Body of pancreas (tissue), 4 donors: ENCODE data around the gene NUPR1. TPM values are rescaled to one million over a fixed set of nuclear protein-coding genes. Genes with fewer than 3 reads are reported as not detected.

Experiments
- ATAC-seq: fragments of 150-250 bp; one replicate; pipeline ENCODE4 v1.9.1; 2016
- DNase-seq, 4 donors: peaks; one replicate each; pipeline ENCODE4 v3.0.0-alpha.2; 2019
- H3K27ac ChIP-seq, 4 donors: fragments of 200-600 bp; sonication (generic); 1 replicate in 3 of 4; 2 replicates in 1 of 4; pipeline versions ENCODE4 v1.5.1 to v1.6.1; 2016 to 2019; ENCODE audit warnings: mild to moderate bottlenecking in 1 of 4, mixed read lengths in 1 of 4, moderate library complexity in 1 of 4
- H3K27me3 ChIP-seq, 2 donors: fragments of 200-600 bp; sonication (generic); one replicate each; pipeline ENCODE4 v1.6.0; 2016; ENCODE audit warnings: mild to moderate bottlenecking in 1 of 2
- H3K36me3 ChIP-seq, 2 donors: fragments of 200-600 bp; sonication (generic); replicated peaks in 1 of 2; 2 replicates each; pipeline ENCODE4 v1.5.1; 2016; ENCODE audit warnings: low read depth in 2 of 2; ENCODE audit not compliant: insufficient read depth in 1 of 2
- H3K4me1 ChIP-seq: fragments of 200-600 bp; sonication (generic); one replicate; pipeline ENCODE4 v1.6.0; 2016
- H3K4me3 ChIP-seq, 2 donors: fragments of 200-600 bp; sonication (generic); 1 replicate in 1 of 2; 2 replicates in 1 of 2; pipeline ENCODE4 v1.5.1; 2016 to 2019
- H3K9me3 ChIP-seq, 3 donors: fragments of 200-600 bp; sonication (generic); 1 replicate in 2 of 3; 2 replicates in 1 of 3; pipeline ENCODE4 v1.5.1; 2016
- POLR2A ChIP-seq, 3 donors: fragments of 450-650 bp; IDR thresholded peaks; one replicate each; pipeline ENCODE4 v1.6.1; 2016; ENCODE audit warnings: antibody characterized with exemption in 3 of 3, mild to moderate bottlenecking in 2 of 3
- WGBS, 2 donors: methylation state at CpG; one replicate each; pipeline ENCODE4 v1.1.5; 2017; 5-methylcytosine and 5-hydroxymethylcytosine counted together
- intact Hi-C: fragments of 100-400 bp; cut with DNase I; formaldehyde crosslinking; loops from one replicate; pipeline ENCODE4 v1.15.1; 2023
- total RNA-seq, 2 donors: library from RNA; depleted of rRNA; stranded (reverse); fragments of >200 nt; gene quantifications; one replicate each; pipeline ENCODE4 v1.1.0, GENCODE V29; 2016
- TF ChIP-seq, protein P1 (sequence below), 7 experiments: fragments of 450-650 bp in 4 of 7; fragments of 200-600 bp in 3 of 7; sonication (generic) in 3 of 7; IDR thresholded peaks; one replicate each; pipeline ENCODE4 v1.5.1; 2016 to 2019; ENCODE audit warnings: antibody characterized with exemption in 7 of 7

The NUPR1 gene
- total RNA-seq, 2 donors from 2014 or later = 32.0 to 92.4 TPM

GRCh38 chr16:28563218-28563617 lies 24.4 kb upstream of the NUPR1 start:
- intact Hi-C loops = no loop called here
- Histone ChIP-seq H3K27ac (no peak overlapping the region), H3K36me3 (no peaks in the 10 kb centered on the region), H3K4me1 (peaks cover 10% of the 10 kb centered on the region), H3K9me3 (no peaks in the 10 kb centered on the region), H3K27me3 (no peaks in the 10 kb centered on the region), H3K4me3 (no peak overlapping the region)
- ATAC-seq (no peak), DNase-seq (no peak)
- TF ChIP-seq, protein P1, sequence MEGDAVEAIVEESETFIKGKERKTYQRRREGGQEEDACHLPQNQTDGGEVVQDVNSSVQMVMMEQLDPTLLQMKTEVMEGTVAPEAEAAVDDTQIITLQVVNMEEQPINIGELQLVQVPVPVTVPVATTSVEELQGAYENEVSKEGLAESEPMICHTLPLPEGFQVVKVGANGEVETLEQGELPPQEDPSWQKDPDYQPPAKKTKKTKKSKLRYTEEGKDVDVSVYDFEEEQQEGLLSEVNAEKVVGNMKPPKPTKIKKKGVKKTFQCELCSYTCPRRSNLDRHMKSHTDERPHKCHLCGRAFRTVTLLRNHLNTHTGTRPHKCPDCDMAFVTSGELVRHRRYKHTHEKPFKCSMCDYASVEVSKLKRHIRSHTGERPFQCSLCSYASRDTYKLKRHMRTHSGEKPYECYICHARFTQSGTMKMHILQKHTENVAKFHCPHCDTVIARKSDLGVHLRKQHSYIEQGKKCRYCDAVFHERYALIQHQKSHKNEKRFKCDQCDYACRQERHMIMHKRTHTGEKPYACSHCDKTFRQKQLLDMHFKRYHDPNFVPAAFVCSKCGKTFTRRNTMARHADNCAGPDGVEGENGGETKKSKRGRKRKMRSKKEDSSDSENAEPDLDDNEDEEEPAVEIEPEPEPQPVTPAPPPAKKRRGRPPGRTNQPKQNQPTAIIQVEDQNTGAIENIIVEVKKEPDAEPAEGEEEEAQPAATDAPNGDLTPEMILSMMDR (IDR thresholded peaks at IDR 0.05) = no peak
- TF ChIP-seq POLR2A (IDR thresholded peaks at IDR 0.05) = no peak
- WGBS, 2 donors = 85 to 90% methylated on average over 6 of the region's 6 CpGs

GRCh38 chr16:28562199-28562598 lies 23.4 kb upstream of the NUPR1 start:
- no peak for ATAC-seq
- no peaks in the 10 kb centered on the region for H3K9me3 ChIP-seq
- no peak for DNase-seq
- no peaks in the 10 kb centered on the region for H3K36me3 ChIP-seq
- TF ChIP-seq, protein P1 (IDR thresholded peaks at IDR 0.05) = no peak
- no peak for TF ChIP-seq POLR2A (IDR thresholded peaks at IDR 0.05)
- WGBS, 2 donors = 94 to 100% methylated on average over 4 of the region's 4 CpGs
- no peak overlapping the region for H3K27ac ChIP-seq
- H3K27me3 ChIP-seq = no peaks in the 10 kb centered on the region
- peaks cover 10% of the 10 kb centered on the region for H3K4me1 ChIP-seq
- intact Hi-C loops = no loop called here
- H3K4me3 ChIP-seq = no peak overlapping the region

- H3K27ac ChIP-seq = no peak overlapping the region
- WGBS, 2 donors = 58 to 66% methylated on average over 7 of the region's 7 CpGs
- no peak overlapping the region for H3K4me3 ChIP-seq
- no peaks in the 10 kb centered on the region for H3K36me3 ChIP-seq
- H3K27me3 ChIP-seq = no peaks in the 10 kb centered on the region
- no peaks in the 10 kb centered on the region for H3K9me3 ChIP-seq
- TF ChIP-seq, protein P1 (IDR thresholded peaks at IDR 0.05) = no peak
- TF ChIP-seq POLR2A (IDR thresholded peaks at IDR 0.05) = no peak
- H3K4me1 ChIP-seq = peaks cover 10% of the 10 kb centered on the region
- ATAC-seq (no peak), DNase-seq (no peak)
- intact Hi-C loops = no loop called here
Observed at GRCh38 chr16:28561557-28562187, 22.9 kb upstream of the NUPR1 start.

DNA sequence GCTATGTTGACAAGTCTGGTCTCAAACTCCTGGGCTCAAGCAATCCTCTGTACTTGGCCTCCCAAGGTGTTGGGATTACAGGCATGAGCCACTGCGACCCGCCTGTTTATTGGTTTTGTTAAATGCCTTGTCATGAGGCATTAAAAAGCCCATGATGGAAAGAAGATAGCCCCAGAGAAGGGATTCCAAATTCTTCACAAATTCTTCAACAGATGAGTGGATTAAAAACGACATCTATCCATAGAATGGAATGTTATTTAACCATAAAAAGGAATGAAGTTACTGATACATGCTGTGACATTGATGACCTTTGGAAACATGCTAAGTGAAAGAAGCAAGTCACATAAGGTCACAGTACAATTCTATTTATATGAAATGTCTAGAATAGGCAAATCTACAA lies 19.7 kb upstream of the NUPR1 start:
- H3K27ac ChIP-seq = no peak overlapping the region
- H3K27me3 ChIP-seq = no peaks in the 10 kb centered on the region
- ATAC-seq (no peak), DNase-seq (no peak)
- H3K4me1 ChIP-seq = peaks cover 26% of the 10 kb centered on the region
- 83 to 96% methylated on average over 3 of the region's 3 CpGs for WGBS, 2 donors
- H3K4me3 ChIP-seq = no peak overlapping the region
- H3K9me3 ChIP-seq = no peaks in the 10 kb centered on the region
- H3K36me3 ChIP-seq = no peaks in the 10 kb centered on the region
- TF ChIP-seq POLR2A (IDR thresholded peaks at IDR 0.05) = no peak
- TF ChIP-seq, protein P1 (IDR thresholded peaks at IDR 0.05) = no peak
- intact Hi-C loops = no loop called here

DNA sequence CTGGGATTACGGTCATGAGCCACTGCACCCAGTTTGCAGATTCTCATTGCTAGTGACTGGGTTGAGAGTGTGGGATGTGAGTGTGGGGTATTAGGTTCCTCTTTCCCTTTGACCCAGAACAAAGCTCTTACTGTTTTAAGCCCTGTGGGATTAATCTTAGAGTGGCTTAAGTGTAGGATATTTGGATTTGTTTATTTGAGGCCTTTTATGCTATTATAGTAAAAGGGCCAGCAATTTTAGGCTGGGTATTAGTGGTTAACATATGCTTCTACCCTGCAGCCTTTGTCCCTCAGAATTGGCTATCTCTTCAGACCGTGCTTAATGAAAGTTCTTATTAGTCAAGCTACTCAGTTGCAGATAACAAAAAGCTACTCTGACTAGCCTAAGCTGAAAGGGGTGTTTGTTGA lies 18.1 kb upstream of the NUPR1 start:
- Histone ChIP-seq H3K9me3 (no peaks in the 10 kb centered on the region), H3K27ac (no peak overlapping the region), H3K4me3 (no peak overlapping the region), H3K27me3 (no peaks in the 10 kb centered on the region), H3K4me1 (peaks cover 28% of the 10 kb centered on the region), H3K36me3 (no peaks in the 10 kb centered on the region)
- WGBS, 2 donors = 60 to 64% methylated on average over 2 of the region's 2 CpGs
- no peak for ATAC-seq
- intact Hi-C loops = no loop called here
- no peak for DNase-seq
- TF ChIP-seq, protein P1 (IDR thresholded peaks at IDR 0.05) = no peak
- TF ChIP-seq POLR2A (IDR thresholded peaks at IDR 0.05) = no peak
